Smooth muscle cell (in vitro differentiated cells): ENCODE results near the gene AUH. TPM values are rescaled to one million over a fixed set of nuclear protein-coding genes. Genes with fewer than 3 reads are reported as not detected.

Experiments used
- DNase-seq: peaks from one replicate; lab custom pipeline; 2025; ENCODE audit not compliant: unreplicated experiment; lab: John Stamatoyannopoulos, UW
- H2AFZ ChIP-seq: fragments of 200-600 bp; sonication (generic); 2 replicates; pipeline ENCODE4 v1.6.0; 2016; ENCODE audit warnings: antibody characterized with exemption, low read depth, mild to moderate bottlenecking
- H3F3A ChIP-seq: fragments of 200-600 bp; sonication (generic); 2 replicates; pipeline ENCODE4 v1.6.0; 2017; ENCODE audit warnings: antibody characterized with exemption, low read depth
- H3K27ac ChIP-seq: fragments of 200-600 bp; sonication (generic); 2 replicates; pipeline ENCODE4 v1.5.1; 2016; ENCODE audit warnings: low read depth, mild to moderate bottlenecking
- H3K27me3 ChIP-seq: fragments of 200-600 bp; sonication (generic); 2 replicates; pipeline ENCODE4 v1.6.1; 2016; ENCODE audit warnings: low read depth, mild to moderate bottlenecking
- H3K36me3 ChIP-seq: fragments of 200-600 bp; sonication (generic); 2 replicates; pipeline ENCODE4 v1.5.1; 2016; ENCODE audit warnings: low read depth
- H3K4me1 ChIP-seq: fragments of 200-600 bp; sonication (generic); 2 replicates; pipeline ENCODE4 v1.5.1; 2016; ENCODE audit warnings: low read depth
- H3K4me2 ChIP-seq: fragments of 200-600 bp; sonication (generic); 2 replicates; pipeline ENCODE4 v1.6.0; 2016; ENCODE audit warnings: mild to moderate bottlenecking
- H3K4me3 ChIP-seq: fragments of 200-600 bp; sonication (generic); 2 replicates; pipeline ENCODE4 v1.5.1; 2016; ENCODE audit warnings: mild to moderate bottlenecking
- H3K79me2 ChIP-seq: fragments of 200-600 bp; sonication (generic); 2 replicates; pipeline ENCODE4 v1.6.0; 2016; ENCODE audit warnings: low read depth, mild to moderate bottlenecking
- H3K9ac ChIP-seq: fragments of 200-600 bp; sonication (generic); 2 replicates; pipeline ENCODE4 v1.6.0; 2016; ENCODE audit warnings: low read depth
- H3K9me3 ChIP-seq: fragments of 200-600 bp; sonication (generic); replicated peaks from 2 replicates; pipeline ENCODE4 v1.5.1; 2016; ENCODE audit warnings: low read depth
- H4K20me1 ChIP-seq: fragments of 200-600 bp; sonication (generic); 2 replicates; pipeline ENCODE4 v1.6.0; 2016; ENCODE audit warnings: low read depth
- WGBS: methylation state at CpG from one replicate; pipeline ENCODE4 v1.1.7; 2016; ENCODE audit warnings: low lambda C conversion rate; 5-methylcytosine and 5-hydroxymethylcytosine counted together
- polyA plus RNA-seq: library from polyadenylated mRNA; unstranded; fragments of >200 nt; fragmentation: Nextera tagmentation; extraction: Ambion mirVana; gene quantifications from 2 replicates; pipeline ENCODE4 v1.2.1, GENCODE V29; 2016
- total RNA-seq: library from RNA; depleted of rRNA; stranded (reverse); fragments of >200 nt; gene quantifications from 2 replicates; pipeline ENCODE4 v1.2.3, GENCODE V29; 2014
- TF ChIP-seq, protein P1 (sequence below): fragments of 200-600 bp; sonication (generic); IDR thresholded peaks from 2 replicates; pipeline ENCODE4 v1.5.1; 2017; ENCODE audit warnings: borderline replicate concordance, mild to moderate bottlenecking, antibody characterized with exemption; ENCODE audit not compliant: insufficient read depth, poor library complexity, severe bottlenecking

The AUH gene
- total and polyA plus RNA-seq, 2 experiments from 2014 or later, result 8.7 TPM

- Histone ChIP-seq H3K9ac (no peak overlapping the region), H3K36me3 (no peaks in the 10 kb centered on the region), H3K27me3 (no peaks in the 10 kb centered on the region), H3K4me1 (peaks cover 6% of the 10 kb centered on the region), H3K4me2 (no peak overlapping the region), H3K9me3 (no peaks in the 10 kb centered on the region), H3F3A (no peaks in the 10 kb centered on the region), H3K79me2 (no peaks in the 10 kb centered on the region), H3K27ac (no peak overlapping the region), H4K20me1 (no peaks in the 10 kb centered on the region), H2AFZ (no peak overlapping the region), H3K4me3 (no peak overlapping the region)
- TF ChIP-seq, protein P1, sequence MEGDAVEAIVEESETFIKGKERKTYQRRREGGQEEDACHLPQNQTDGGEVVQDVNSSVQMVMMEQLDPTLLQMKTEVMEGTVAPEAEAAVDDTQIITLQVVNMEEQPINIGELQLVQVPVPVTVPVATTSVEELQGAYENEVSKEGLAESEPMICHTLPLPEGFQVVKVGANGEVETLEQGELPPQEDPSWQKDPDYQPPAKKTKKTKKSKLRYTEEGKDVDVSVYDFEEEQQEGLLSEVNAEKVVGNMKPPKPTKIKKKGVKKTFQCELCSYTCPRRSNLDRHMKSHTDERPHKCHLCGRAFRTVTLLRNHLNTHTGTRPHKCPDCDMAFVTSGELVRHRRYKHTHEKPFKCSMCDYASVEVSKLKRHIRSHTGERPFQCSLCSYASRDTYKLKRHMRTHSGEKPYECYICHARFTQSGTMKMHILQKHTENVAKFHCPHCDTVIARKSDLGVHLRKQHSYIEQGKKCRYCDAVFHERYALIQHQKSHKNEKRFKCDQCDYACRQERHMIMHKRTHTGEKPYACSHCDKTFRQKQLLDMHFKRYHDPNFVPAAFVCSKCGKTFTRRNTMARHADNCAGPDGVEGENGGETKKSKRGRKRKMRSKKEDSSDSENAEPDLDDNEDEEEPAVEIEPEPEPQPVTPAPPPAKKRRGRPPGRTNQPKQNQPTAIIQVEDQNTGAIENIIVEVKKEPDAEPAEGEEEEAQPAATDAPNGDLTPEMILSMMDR, result no peak
- no peak for DNase-seq
- WGBS, result 28% methylated on average over 1 of the region's 1 CpG
Measured at GRCh38 chr9:91253488-91253887, 108.2 kb downstream of the AUH start.

- Histone ChIP-seq H3K4me3 (no peak overlapping the region), H3K79me2 (no peaks in the 10 kb centered on the region), H3F3A (no peaks in the 10 kb centered on the region), H3K9ac (no peak overlapping the region), H2AFZ (no peak overlapping the region), H3K27me3 (no peaks in the 10 kb centered on the region), H3K4me2 (no peak overlapping the region), H4K20me1 (no peaks in the 10 kb centered on the region), H3K27ac (no peak overlapping the region), H3K4me1 (no peaks in the 10 kb centered on the region), H3K9me3 (no peaks in the 10 kb centered on the region), H3K36me3 (no peaks in the 10 kb centered on the region)
- WGBS, result 98% methylated on average over 6 of the region's 6 CpGs
- no peak for DNase-seq
- TF ChIP-seq, protein P1, result no peak
Measured at GRCh38 chr9:91248707-91249106, 113.0 kb downstream of the AUH start.

DNA sequence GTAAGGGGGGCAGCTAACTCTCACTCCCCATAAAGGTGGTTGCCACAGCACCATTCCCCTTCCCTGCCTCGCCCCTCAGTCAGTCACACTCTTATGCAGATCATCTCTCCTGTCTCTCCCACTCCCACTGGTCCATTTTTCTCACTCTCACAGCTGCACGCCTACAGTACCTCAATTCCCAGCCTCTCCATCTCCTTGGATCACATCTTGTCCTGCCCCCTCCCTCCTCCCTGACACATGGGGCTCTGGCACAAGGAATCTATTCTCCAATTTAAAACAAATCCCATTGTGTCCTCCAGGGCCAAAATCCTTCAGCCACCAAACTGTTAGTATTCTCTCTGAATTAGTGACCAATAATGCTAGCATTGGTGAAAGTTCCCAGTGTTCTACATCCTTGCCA is 114.4 kb downstream of the AUH start:
- DNase-seq, result no peak
- Histone ChIP-seq H3K4me1 (no peaks in the 10 kb centered on the region), H4K20me1 (no peaks in the 10 kb centered on the region), H3K27ac (no peak overlapping the region), H3K27me3 (no peaks in the 10 kb centered on the region), H2AFZ (no peak overlapping the region), H3K4me2 (no peak overlapping the region), H3K4me3 (no peak overlapping the region), H3K9ac (no peak overlapping the region), H3K36me3 (no peaks in the 10 kb centered on the region), H3K9me3 (no peaks in the 10 kb centered on the region), H3F3A (no peaks in the 10 kb centered on the region), H3K79me2 (no peaks in the 10 kb centered on the region)
- WGBS, result 95% methylated on average over 2 of the region's 2 CpGs
- TF ChIP-seq, protein P1, result no peak

DNA sequence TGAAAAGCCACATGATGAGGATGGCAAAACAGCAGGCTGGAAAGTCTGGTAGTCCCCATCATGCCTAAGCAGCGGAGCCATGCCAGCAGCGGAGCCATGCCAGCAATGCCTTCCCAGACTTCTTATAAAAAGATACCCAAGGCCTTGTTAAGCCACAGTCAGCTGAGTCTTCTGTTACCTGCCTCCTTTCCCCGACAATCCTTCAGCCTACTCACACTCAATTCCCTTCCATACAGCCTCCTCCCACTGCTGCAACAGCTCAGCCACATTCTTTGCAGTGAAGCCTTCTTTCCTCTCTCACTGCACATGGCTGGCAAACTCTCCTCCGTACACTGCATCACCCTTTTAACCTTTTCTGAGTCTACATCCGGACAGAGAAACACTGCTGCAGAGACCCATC is 114.9 kb downstream of the AUH start:
- Histone ChIP-seq H3K27me3 (no peaks in the 10 kb centered on the region), H3K36me3 (no peaks in the 10 kb centered on the region), H3K4me3 (no peak overlapping the region), H3K4me1 (no peaks in the 10 kb centered on the region), H3K9me3 (no peaks in the 10 kb centered on the region), H2AFZ (no peak overlapping the region), H4K20me1 (no peaks in the 10 kb centered on the region), H3K9ac (no peak overlapping the region), H3F3A (no peaks in the 10 kb centered on the region), H3K79me2 (no peaks in the 10 kb centered on the region), H3K27ac (no peak overlapping the region), H3K4me2 (no peak overlapping the region)
- no peak for DNase-seq
- TF ChIP-seq, protein P1, result no peak
- WGBS, result 77% methylated on average over 5 of the region's 5 CpGs
